Astrocyte of the cerebellum (primary cell): ENCODE results near the gene PRKG1.

Experiments used
- DNase-seq: peaks from one replicate; pipeline ENCODE4 v3.0.0-alpha.2; 2011; ENCODE audit warnings: low read depth
- H3K4me3 ChIP-seq: 2 replicates; pipeline ENCODE4 v1.5.1; 2011; ENCODE audit warnings: mild to moderate bottlenecking, low read depth, low read length, moderate library complexity
- CTCF ChIP-seq: IDR thresholded peaks from 2 replicates; pipeline ENCODE4 v1.5.1; 2012; ENCODE audit warnings: low read length, low read depth, moderate library complexity, mild to moderate bottlenecking; ENCODE audit errors: missing control alignments
- in situ Hi-C: cut with HindIII; loops from 2 replicates; pipeline ENCODE4 v1.10.0; 2017; ENCODE audit warnings: low sequenced_read_pairs

Gene PRKG1

DNA sequence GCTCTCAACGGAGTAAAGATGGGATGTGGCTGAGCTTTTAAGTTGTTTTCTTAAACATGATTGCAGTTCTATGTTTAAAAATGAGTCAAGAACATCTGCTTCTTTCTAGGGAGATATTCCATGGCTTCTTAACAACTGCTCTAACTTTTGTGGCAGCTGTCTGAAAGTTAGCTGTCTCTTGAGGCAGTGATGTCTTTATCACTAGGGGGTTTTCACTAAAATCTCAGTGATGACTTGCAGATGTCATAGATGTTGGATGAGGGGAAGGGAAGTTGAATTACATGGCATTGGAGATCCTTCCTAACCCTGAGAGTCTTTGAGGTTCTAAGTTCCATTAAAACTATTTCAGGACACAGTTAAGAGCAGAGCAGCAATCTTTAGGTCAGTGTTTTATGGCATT lies 43.5 kb downstream of the PRKG1 start:
- TF ChIP-seq CTCF = no peak
- in situ Hi-C loops = no loop called here
- no peak overlapping the region for H3K4me3 ChIP-seq
- DNase-seq = no peak

DNA sequence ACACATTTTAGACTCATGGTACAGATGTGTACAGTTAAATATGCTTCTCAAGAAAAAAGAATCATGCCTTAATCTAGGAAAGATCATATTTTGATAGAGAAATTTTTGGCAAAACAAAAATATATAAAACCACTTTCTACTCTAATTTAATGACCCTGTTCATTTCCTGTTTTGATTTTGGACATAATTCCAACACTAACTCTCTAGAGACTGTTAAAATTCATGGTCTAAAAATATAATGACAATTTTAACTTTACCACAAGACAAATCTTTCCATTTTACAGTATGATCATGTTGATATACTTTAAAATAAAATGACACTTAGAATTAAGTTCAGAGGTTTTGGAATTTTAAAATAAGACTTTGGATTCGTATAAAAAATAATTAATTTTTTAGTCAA lies 45.2 kb downstream of the PRKG1 start:
- TF ChIP-seq CTCF = no peak
- no peak overlapping the region for H3K4me3 ChIP-seq
- no peak for DNase-seq
- in situ Hi-C loops = no loop called here

DNA sequence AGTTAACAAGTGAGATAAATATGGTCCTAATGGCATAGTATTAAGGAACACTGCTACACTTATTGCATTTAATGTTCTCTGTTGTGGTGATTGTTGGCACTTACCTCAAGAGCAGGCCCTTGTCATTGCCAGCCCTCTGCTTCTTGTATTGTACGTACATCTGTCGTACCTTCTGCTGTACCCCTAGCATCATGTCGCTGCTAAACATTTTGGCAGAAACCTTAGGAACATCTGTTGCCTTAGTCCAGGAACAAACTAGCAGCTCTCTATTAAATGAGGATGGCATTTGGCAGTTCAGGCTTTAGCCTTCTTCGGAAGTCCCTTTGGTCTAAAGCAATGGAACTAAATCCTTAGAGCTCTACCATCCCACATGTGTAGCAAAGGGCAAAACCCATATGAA lies 47.6 kb downstream of the PRKG1 start:
- no peak for TF ChIP-seq CTCF

GRCh38 chr10:51124852-51125251 lies 50.6 kb downstream of the PRKG1 start:
- no peak overlapping the region for H3K4me3 ChIP-seq
- DNase-seq = no peak
- no peak for TF ChIP-seq CTCF
- in situ Hi-C loops = no loop called here

More for the DNA sequence above, 47.6 kb downstream of the PRKG1 start:
- no peak overlapping the region for H3K4me3 ChIP-seq
- in situ Hi-C loops = no loop called here
- no peak for DNase-seq

DNA sequence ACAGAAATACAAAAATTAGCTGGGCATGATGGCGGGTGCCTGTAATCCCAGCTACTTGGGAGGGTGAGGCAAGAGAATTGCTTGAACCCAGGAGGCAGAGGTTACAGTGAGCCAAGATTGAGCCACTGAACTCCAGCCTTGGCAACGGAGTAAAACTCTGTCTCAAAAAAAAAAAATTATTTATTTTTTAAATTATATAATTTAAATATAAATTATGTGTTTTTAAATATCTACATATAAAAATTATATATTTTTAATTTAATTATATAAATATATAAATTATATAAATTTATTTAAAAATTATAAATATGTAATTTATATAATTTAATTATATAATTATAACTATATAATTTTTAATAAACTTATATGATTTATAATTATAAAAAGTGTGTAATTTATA lies 51.2 kb downstream of the PRKG1 start:
- in situ Hi-C loops = no loop called here
- no peak for DNase-seq
- TF ChIP-seq CTCF = no peak
- no peak overlapping the region for H3K4me3 ChIP-seq

GRCh38 chr10:51129946-51130544 lies 55.8 kb downstream of the PRKG1 start:
- no peak for TF ChIP-seq CTCF
- DNase-seq = no peak
- no peak overlapping the region for H3K4me3 ChIP-seq
- in situ Hi-C loops = no loop called here
